Heart left ventricle (tissue), 13 donors: ENCODE data around the gene HIPK4.

ENCODE experiments used
- POLR2A ChIP-seq, 2 donors: fragments of 450-650 bp; IDR thresholded peaks; one replicate each; pipeline ENCODE4 v1.6.1; 2017; ENCODE audit warnings: antibody characterized with exemption in 2 of 2, mild to moderate bottlenecking in 2 of 2, moderate library complexity in 2 of 2
- TF ChIP-seq, protein P1 (sequence below), 12 donors: fragments of 200-600 bp; sonication (generic) in 4 of 12; IDR thresholded peaks; one replicate each; pipeline versions ENCODE4 v1.5.0 to v1.8.0; 2018 to 2022; ENCODE audit warnings: antibody characterized with exemption in 12 of 12, mild to moderate bottlenecking in 5 of 12
- donor health status: ischemic (EF 13 %, LVEDD 7.1; RV severe dilation, severe dysfunction).
- donor health status: DM: no; HTN: yes; CAD: no.
- donor health status: DM: no; HTN: no; CAD: no.
- donor health status: ischemic (EF 25% LVEDD 6.9; RV normal size, moderate dysfunction).
- donor health status: ischemic (EF 25% LVEDD 5.7; RV mildly dilated, moderate dysfunction).
- donor health status: ischemic (EF 35%, LVEDD 5.7; RV mildly dilated, moderate dysfunction).
- donor health status: nonischemic (EF 11% LVEDD 7.7; RV severe dilation, severe dysfunction).
- donor health status: DM: yes; HTN: yes; CAD: no.
- donor health status: PGD.
- donor health status: ischemic (EF 29% LVEDD 5.4; RV normal size, mild dysfunction).
- donor health status: nonischemic (EF 23%, LVEDD 6.1; RV moderate dilation, normal function).

- no peak for TF ChIP-seq POLR2A (IDR thresholded peaks at IDR 0.05)
- TF ChIP-seq, protein P1, sequence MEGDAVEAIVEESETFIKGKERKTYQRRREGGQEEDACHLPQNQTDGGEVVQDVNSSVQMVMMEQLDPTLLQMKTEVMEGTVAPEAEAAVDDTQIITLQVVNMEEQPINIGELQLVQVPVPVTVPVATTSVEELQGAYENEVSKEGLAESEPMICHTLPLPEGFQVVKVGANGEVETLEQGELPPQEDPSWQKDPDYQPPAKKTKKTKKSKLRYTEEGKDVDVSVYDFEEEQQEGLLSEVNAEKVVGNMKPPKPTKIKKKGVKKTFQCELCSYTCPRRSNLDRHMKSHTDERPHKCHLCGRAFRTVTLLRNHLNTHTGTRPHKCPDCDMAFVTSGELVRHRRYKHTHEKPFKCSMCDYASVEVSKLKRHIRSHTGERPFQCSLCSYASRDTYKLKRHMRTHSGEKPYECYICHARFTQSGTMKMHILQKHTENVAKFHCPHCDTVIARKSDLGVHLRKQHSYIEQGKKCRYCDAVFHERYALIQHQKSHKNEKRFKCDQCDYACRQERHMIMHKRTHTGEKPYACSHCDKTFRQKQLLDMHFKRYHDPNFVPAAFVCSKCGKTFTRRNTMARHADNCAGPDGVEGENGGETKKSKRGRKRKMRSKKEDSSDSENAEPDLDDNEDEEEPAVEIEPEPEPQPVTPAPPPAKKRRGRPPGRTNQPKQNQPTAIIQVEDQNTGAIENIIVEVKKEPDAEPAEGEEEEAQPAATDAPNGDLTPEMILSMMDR (IDR thresholded peaks at IDR 0.05), result no peak
These were observed 41.7 kb upstream of the HIPK4 start for GRCh38 chr19:40431698-40432097.
